Lower leg skin (tissue), 4 donors: Measurements from ENCODE around the gene SMG7. TPM values are rescaled to one million over a fixed set of nuclear protein-coding genes. Genes with fewer than 3 reads are reported as not detected.

Experiments used
- DNase-seq, 2 donors: peaks; one replicate each; pipeline ENCODE4 v3.0.0-alpha.2; 2019; ENCODE audit warnings: low spot score in 2 of 2
- H3K4me3 ChIP-seq: fragments of 200-600 bp; sonication (generic); 2 replicates; pipeline ENCODE4 v1.5.1; 2017; ENCODE audit warnings: mild to moderate bottlenecking, low read depth; ENCODE audit not compliant: poor library complexity, severe bottlenecking
- POLR2A ChIP-seq, 2 donors: fragments of 450-650 bp; IDR thresholded peaks; one replicate each; pipeline ENCODE4 v1.6.1; 2016 to 2017; ENCODE audit warnings: antibody characterized with exemption in 2 of 2, mild to moderate bottlenecking in 1 of 2, moderate library complexity in 1 of 2
- WGBS, 2 donors: methylation state at CpG; one replicate each; pipeline ENCODE4 v1.1.5; 2018; 5-methylcytosine and 5-hydroxymethylcytosine counted together
- intact Hi-C: fragments of 100-400 bp; cut with DNase I; formaldehyde crosslinking; loops from one replicate; pipeline ENCODE4 v1.15.0; 2023; ENCODE audit warnings: low total_unique reads
- total RNA-seq, 4 donors: library from RNA; depleted of rRNA; stranded (reverse); fragments of >200 nt; gene quantifications; one replicate each; pipeline ENCODE4 v1.1.0, GENCODE V29; 2016
- TF ChIP-seq, protein P1 (sequence below), 3 donors: fragments of 450-650 bp; IDR thresholded peaks; one replicate each; pipeline ENCODE4 v1.5.1; 2016; ENCODE audit warnings: antibody characterized with exemption in 3 of 3, mild to moderate bottlenecking in 3 of 3, moderate library complexity in 2 of 3

SMG7 gene
- total RNA-seq, 4 donors from 2014 or later = 34.8 to 57.9 (median 42.6) TPM

DNA sequence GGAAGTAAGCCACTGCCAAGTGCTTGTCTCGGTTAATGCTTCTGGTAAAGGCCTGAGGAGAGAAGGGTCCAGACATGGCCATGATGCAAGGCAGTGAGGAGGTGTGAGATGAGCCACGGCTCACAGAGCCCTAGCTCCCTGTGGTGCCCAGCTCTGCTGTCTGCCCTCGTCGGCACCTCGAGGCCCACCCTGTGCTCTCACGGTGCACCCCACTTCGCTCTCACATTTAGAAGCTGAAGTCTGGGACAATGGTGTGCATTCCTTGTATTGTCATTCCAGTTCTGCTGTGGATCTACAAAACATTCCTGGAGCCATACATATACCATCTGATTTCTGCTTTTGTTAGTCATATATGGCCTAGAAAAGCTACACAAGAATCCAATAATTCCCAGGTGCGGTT, 114.6 kb downstream of the SMG7 start:
- WGBS, 2 donors = 94 to 97% methylated on average over 8 of the region's 8 CpGs
- H3K4me3 ChIP-seq = no peak overlapping the region
- intact Hi-C loops = no loop called here
- peak in 1 of 2 donors; percentile 58 for DNase-seq
- TF ChIP-seq, protein P1, sequence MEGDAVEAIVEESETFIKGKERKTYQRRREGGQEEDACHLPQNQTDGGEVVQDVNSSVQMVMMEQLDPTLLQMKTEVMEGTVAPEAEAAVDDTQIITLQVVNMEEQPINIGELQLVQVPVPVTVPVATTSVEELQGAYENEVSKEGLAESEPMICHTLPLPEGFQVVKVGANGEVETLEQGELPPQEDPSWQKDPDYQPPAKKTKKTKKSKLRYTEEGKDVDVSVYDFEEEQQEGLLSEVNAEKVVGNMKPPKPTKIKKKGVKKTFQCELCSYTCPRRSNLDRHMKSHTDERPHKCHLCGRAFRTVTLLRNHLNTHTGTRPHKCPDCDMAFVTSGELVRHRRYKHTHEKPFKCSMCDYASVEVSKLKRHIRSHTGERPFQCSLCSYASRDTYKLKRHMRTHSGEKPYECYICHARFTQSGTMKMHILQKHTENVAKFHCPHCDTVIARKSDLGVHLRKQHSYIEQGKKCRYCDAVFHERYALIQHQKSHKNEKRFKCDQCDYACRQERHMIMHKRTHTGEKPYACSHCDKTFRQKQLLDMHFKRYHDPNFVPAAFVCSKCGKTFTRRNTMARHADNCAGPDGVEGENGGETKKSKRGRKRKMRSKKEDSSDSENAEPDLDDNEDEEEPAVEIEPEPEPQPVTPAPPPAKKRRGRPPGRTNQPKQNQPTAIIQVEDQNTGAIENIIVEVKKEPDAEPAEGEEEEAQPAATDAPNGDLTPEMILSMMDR (IDR thresholded peaks at IDR 0.05) = no peak
- TF ChIP-seq POLR2A (IDR thresholded peaks at IDR 0.05) = no peak

DNA sequence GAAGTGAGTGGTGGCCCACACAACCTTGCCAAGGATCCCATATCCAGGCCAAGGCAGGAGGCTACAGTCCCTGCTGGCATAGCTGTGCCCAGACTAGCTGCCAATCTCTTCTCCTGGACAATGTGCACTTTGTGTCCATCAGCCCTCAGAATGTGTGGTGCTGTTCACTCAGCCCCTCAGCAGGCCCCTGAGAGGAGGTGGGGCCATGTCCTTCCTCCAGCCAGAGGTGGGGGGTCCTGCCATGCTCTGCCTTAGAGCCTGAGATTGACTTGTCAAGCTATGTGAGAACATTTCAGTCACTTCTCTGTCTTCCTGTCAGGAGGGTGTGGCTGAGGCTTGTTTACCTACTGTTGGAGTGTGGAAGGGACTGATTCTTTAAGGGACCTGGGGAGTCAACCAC, 116.5 kb downstream of the SMG7 start:
- TF ChIP-seq POLR2A (IDR thresholded peaks at IDR 0.05) = no peak
- TF ChIP-seq, protein P1 (IDR thresholded peaks at IDR 0.05) = no peak
- intact Hi-C loops = no loop called here
- DNase-seq = peak in 1 of 2 donors; percentile 79
- H3K4me3 ChIP-seq = no peak overlapping the region

DNA sequence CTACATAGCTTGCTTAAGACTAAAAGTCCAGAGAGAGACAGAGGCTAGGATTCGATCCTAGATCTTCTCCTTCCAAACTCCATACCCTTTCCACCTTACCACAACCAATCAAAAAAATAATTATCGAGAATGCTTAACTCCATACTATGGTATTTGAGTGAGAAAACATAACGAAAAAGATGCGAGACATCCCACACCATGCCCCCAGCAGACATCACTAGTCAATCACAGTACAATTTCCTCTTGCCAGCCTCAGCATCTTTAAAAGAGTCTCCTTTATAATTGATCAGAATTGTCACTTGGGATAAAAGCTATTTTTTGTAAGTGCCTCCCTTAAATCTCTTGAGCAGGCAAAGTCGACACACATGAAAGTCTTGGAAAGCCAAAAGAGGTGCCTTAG, 117.1 kb downstream of the SMG7 start:
- no peak for DNase-seq
- intact Hi-C loops = no loop called here
- 77 to 84% methylated on average over 5 of the region's 5 CpGs for WGBS, 2 donors
- H3K4me3 ChIP-seq = no peak overlapping the region
- TF ChIP-seq, protein P1 (IDR thresholded peaks at IDR 0.05) = no peak
- TF ChIP-seq POLR2A (IDR thresholded peaks at IDR 0.05) = no peak

DNA sequence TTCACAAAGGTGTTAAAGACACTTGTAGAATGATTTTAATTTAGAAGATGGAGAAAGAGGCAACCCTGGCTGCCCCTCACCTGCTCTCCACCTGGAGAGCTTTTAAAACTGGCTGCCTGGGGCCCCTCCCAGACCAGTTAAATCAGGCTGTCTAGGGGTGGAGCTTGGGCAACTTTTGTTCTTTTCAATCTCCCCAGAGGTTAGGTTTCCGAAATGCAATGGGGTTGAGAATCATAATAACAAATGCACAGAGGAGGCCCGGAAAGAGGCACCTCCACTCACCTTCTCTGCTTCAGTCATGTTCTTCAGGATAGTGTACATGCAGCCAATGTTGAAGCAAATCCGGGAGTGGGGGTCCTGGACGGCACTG, 117.6 kb downstream of the SMG7 start:
- peak in 1 of 2 donors; percentile 77 for DNase-seq
- TF ChIP-seq POLR2A (IDR thresholded peaks at IDR 0.05) = no peak
- no peak overlapping the region for H3K4me3 ChIP-seq
- WGBS, 2 donors = 62 to 67% methylated on average over 4 of the region's 4 CpGs
- intact Hi-C loops = no loop called here

DNA sequence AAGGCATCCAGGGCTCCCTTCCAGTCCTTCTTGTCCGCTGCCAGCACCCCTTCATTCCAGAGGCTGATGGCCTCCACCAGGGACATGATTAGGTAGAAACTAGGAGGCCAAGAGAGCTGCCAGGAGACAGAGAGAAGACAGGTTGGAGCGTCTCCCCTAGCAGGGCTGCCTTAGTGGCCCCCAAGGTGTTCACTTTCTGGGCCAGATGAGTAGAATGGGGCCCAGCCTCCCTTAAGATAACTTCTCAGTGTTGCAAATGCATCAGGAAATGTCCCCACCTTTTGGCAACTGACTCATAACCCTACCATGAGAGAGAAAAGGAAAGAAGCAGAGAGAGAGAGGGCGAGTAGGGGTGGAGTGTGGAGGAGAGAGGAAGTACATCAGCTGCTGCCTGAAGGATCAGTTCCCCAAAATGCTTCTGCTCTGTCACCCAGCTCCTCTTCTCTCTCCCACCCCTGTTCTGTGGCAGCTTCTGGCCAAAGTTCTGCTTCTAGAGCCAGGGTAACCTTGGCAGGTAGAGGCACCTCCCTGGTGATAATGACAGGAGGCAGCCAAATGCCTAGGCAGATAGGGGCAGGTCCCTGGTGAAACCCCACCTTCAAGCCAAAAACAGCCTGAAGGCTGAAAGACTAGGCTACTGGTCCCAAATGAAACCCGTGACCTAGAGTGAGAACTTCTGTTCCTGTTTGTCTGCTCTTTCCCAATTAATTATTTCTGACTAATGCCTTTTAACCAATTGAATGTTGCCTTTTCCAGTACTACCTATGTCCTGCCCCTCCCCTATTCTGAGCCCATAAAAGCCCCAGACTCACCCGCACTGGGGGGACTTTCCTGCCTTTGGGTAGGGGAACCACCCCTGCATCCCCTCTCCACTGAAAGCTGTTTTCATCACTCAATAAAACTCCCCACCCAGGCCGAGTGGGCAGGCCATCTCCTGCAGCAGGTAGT, 118.2 kb downstream of the SMG7 start, which contains the start of gene NCF2:
NCF2 (minus strand) TSS at position 216 of the 948 bp plus-strand sequence; CDS start at position 86, 130 bp downstream.
- intact Hi-C loops = no loop called here
- H3K4me3 ChIP-seq = no peak within 1 kb of the TSS
- TF ChIP-seq POLR2A (IDR thresholded peaks at IDR 0.05) = no peak
- TF ChIP-seq, protein P1 (IDR thresholded peaks at IDR 0.05) = no peak
- WGBS, 2 donors = 48 to 53% methylated on average over 6 of the region's 6 CpGs
- DNase-seq = no peak

DNA sequence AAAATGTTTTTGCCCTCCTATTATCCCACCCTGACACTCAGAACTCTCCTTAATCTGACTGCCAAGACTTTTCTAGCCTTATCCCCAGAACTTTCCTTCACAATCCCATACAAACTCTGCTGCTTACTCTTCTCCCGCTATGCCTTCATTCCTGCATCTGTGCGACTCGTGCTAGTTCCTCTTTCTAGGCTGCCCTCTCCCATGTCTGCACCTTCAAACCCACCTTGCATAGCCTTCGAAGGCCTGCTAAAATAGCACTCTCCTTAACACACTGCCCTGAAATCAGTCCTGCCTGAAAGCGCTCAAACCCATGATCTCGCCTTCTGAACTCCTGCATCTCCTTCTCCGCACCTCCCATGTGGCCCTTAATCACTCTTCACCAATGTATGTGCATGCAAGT, 120.4 kb downstream of the SMG7 start:
- intact Hi-C loops = no loop called here
- TF ChIP-seq, protein P1 (IDR thresholded peaks at IDR 0.05) = no peak
- no peak for TF ChIP-seq POLR2A (IDR thresholded peaks at IDR 0.05)
- no peak for DNase-seq
- 88 to 92% methylated on average over 7 of the region's 7 CpGs for WGBS, 2 donors
- no peak overlapping the region for H3K4me3 ChIP-seq
